NCI-H2196 treated with DMSO at 0.1 percent for 48 hours (cell line): Measurements from ENCODE around the gene NSG2.

ENCODE experiments used
- DNase-seq: peaks from one replicate; lab custom pipeline; 2025; ENCODE audit not compliant: unreplicated experiment; lab: John Stamatoyannopoulos, UW

NSG2 gene

GRCh38 chr5:174147551-174147950 lies 102.0 kb downstream of the NSG2 start:
- no peak for DNase-seq

DNA sequence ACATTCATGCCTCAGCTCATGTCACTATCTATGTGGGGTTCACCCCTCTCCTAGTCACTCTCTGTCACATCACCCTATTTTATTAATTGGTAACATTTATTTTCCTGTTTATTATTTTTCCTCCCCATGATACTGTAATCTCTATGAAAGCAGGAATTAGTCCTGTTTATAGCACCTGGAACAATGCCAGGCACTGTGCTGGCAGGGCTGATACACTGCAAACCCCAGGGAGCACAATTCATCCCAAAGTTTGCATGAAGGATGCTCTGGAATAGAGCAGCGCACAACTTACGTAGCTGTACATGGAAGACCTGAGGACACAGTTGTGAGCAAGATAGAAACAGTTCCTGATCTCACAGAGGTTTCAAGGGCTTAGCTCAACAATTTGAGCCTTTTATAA lies 103.2 kb downstream of the NSG2 start:
- no peak for DNase-seq

- DNase-seq, result no peak
Observed at GRCh38 chr5:174149426-174149825, 103.9 kb downstream of the NSG2 start.

DNA sequence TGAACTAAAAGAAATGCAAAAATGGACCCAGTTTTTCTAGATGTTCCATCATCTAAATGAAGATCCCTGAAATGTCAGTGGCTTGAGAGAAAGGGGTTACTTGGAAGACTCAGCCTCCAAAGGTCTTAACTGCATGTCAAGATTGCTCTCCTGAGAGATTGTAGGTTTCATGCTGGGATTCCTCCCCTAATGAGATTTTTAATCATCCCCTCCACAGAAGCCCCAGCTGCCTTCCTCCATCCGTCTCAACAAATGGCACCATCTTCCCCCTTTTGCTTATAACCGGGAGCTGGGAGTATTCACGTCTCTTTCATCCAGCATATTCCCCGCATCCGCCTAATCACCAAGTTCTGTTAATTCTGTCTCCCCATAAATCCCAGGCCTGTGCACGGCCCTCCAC lies 104.5 kb downstream of the NSG2 start:
- no peak for DNase-seq

DNA sequence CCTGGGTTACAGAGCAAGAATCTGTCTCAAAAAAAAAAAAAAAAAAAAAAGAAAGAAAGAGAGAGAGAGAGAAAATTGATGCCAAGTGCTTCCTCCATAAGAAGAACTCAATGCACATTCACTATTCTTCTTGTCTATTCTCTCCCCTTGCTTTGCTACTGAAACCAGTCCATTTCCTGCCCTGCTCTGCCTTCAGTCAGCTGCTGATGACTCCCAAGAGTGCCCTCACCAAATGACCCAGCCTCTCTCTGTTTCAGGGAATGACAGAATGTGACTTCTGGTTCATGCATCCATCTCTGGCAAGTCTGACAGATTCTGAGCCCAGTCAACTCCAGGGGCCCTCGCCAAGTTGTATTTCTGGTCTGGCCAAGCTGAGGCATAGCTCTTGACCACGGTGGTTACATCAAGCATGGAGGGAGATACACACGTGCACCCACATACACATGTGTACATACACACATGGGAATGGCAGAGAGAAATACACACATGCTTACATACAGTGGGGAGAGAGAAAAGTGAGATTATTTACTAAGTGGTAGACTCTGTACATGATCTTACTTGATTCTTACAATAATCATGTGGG lies 106.2 kb downstream of the NSG2 start:
- DNase-seq, result no peak

GRCh38 chr5:174154559-174154958 lies 109.1 kb downstream of the NSG2 start:
- DNase-seq, result no peak

GRCh38 chr5:174155281-174155680 lies 109.8 kb downstream of the NSG2 start:
- DNase-seq, result no peak

DNA sequence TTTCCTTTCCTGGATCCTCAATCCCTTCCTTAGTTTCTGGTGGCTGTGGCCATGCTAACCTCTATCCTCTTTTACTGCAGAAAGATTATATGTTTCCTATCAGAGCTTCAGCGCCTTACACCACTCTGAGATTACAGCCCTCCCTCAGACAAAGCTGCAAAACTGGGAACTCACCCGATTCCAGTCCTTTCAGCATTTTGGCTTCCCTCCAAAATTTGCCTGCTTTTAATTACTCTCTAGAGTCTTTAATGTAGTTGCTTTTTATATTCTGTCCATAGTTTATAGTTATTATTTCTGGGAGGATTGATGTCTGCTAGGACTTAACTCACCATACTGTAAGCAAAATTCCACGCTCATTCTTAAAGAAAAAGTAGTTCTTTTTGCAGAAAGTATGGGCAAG lies 110.2 kb downstream of the NSG2 start:
- no peak for DNase-seq

DNA sequence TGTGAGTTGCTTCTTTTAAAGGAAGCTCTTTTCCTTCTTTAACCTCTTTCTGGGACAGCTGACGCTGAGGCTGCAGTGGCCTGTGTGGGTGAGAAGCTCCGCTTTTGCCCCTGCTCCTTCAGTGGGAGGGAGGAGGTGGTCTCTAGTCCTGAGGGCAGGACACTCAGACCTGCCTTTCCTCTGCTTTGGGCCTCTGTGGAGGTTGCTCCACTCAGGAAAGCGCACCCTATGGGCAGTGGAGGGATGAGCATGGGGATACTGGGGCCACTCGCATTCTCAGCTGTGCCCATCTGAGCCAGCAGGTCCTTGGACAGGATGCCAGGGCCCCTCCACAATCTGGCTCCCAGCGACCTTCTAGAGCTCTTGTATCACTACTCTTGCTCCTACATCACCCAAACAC lies 111.5 kb downstream of the NSG2 start:
- no peak for DNase-seq
